Neural progenitor cell (in vitro differentiated cells): ENCODE measurements around the gene SMIM45.

Experiments
- DNase-seq: peaks from one replicate; pipeline ENCODE4 v3.0.0-alpha.2; 2016; ENCODE audit warnings: low spot score
- H2AFZ ChIP-seq: fragments of 200-600 bp; sonication (generic); replicated peaks from 2 replicates; pipeline ENCODE4 v1.6.1; 2016; ENCODE audit warnings: antibody characterized with exemption
- H3F3A ChIP-seq: fragments of 200-600 bp; sonication (generic); 2 replicates; pipeline ENCODE4 v1.6.1; 2016; ENCODE audit warnings: antibody characterized with exemption, low read depth
- H3K27ac ChIP-seq: fragments of 200-600 bp; sonication (generic); 2 replicates; pipeline ENCODE4 v1.5.1; 2016; ENCODE audit warnings: mild to moderate bottlenecking
- H3K27me3 ChIP-seq: fragments of 200-600 bp; sonication (generic); 2 replicates; pipeline ENCODE4 v1.6.1; 2016; ENCODE audit warnings: mild to moderate bottlenecking, moderate library complexity
- H3K36me3 ChIP-seq: fragments of 200-600 bp; sonication (generic); 2 replicates; pipeline ENCODE4 v1.5.1; 2016
- H3K4me1 ChIP-seq: fragments of 200-600 bp; sonication (generic); 2 replicates; pipeline ENCODE4 v1.6.1; 2016; ENCODE audit warnings: mixed run types
- H3K4me2 ChIP-seq: fragments of 200-600 bp; sonication (generic); 2 replicates; pipeline ENCODE4 v1.6.1; 2016
- H3K4me3 ChIP-seq: fragments of 200-600 bp; sonication (generic); 2 replicates; pipeline ENCODE4 v1.5.1; 2016
- H3K79me2 ChIP-seq: fragments of 200-600 bp; sonication (generic); 2 replicates; pipeline ENCODE4 v1.6.1; 2016; ENCODE audit warnings: low read depth
- H3K9ac ChIP-seq: fragments of 200-600 bp; sonication (generic); 2 replicates; pipeline ENCODE4 v1.6.1; 2016
- H3K9me3 ChIP-seq: fragments of 200-600 bp; sonication (generic); 2 replicates; pipeline ENCODE4 v1.5.1; 2016; ENCODE audit warnings: low read depth
- H4K20me1 ChIP-seq: fragments of 200-600 bp; sonication (generic); 2 replicates; pipeline ENCODE4 v1.6.1; 2016; ENCODE audit warnings: low read depth
- H3K27ac Mint-ChIP-seq: 3 replicates; pipeline ENCODE4 v1.8.0; 2021; ENCODE audit warnings: mixed read lengths
- H3K27me3 Mint-ChIP-seq: 2 replicates; pipeline ENCODE4 v1.8.0; 2022; ENCODE audit warnings: low read depth, mild to moderate bottlenecking, inconsistent platforms, moderate library complexity, mixed read lengths; ENCODE audit not compliant: insufficient read depth
- H3K36me3 Mint-ChIP-seq: 3 replicates; pipeline ENCODE4 v1.8.0; 2021; ENCODE audit warnings: mixed read lengths
- H3K4me1 Mint-ChIP-seq: 3 replicates; pipeline ENCODE4 v1.8.0; 2021; ENCODE audit warnings: mixed read lengths
- H3K4me3 Mint-ChIP-seq: 3 replicates; pipeline ENCODE4 v1.8.0; 2021; ENCODE audit warnings: mild to moderate bottlenecking, moderate library complexity, mixed read lengths
- H3K9me3 Mint-ChIP-seq: 3 replicates; pipeline ENCODE4 v1.8.0; 2020; ENCODE audit warnings: mixed read lengths
- EZH2 ChIP-seq: fragments of 200-600 bp; sonication (generic); IDR thresholded peaks from 2 replicates; pipeline ENCODE4 v1.6.1; 2017; ENCODE audit warnings: antibody characterized with exemption, mild to moderate bottlenecking, moderate library complexity
- EZH2phosphoT487 ChIP-seq: fragments of 200-600 bp; sonication (generic); IDR thresholded peaks from 2 replicates; pipeline ENCODE4 v1.6.1; 2017; ENCODE audit warnings: antibody characterized with exemption
- TF ChIP-seq, protein P1 (sequence below): fragments of 200-600 bp; sonication (generic); IDR thresholded peaks from 2 replicates; pipeline ENCODE4 v1.5.1; 2017; ENCODE audit warnings: antibody characterized with exemption, mild to moderate bottlenecking

SMIM45 gene

GRCh38 chr22:41929418-41929810, 22.5 kb upstream of the SMIM45 start:
- peaks cover 5% of the 10 kb centered on the region for H3K36me3 Mint-ChIP-seq
- Histone ChIP-seq H3K4me3 (no peak overlapping the region), H2AFZ (no peak overlapping the region), H3K4me1 (peaks cover 12% of the 10 kb centered on the region), H3K79me2 (no peaks in the 10 kb centered on the region), H4K20me1 (peaks cover 10% of the 10 kb centered on the region), H3K9ac (no peak overlapping the region), H3K27me3 (peaks cover 41% of the 10 kb centered on the region), H3K27ac (no peak overlapping the region), H3K9me3 (no peaks in the 10 kb centered on the region), H3F3A (peaks cover 33% of the 10 kb centered on the region), H3K4me2 (no peak overlapping the region), H3K36me3 (no peaks in the 10 kb centered on the region)
- H3K27ac Mint-ChIP-seq, result peak overlapping the region; percentile 76
- no peak for DNase-seq
- H3K9me3 Mint-ChIP-seq, result no peaks in the 10 kb centered on the region
- TF ChIP-seq, protein P1, sequence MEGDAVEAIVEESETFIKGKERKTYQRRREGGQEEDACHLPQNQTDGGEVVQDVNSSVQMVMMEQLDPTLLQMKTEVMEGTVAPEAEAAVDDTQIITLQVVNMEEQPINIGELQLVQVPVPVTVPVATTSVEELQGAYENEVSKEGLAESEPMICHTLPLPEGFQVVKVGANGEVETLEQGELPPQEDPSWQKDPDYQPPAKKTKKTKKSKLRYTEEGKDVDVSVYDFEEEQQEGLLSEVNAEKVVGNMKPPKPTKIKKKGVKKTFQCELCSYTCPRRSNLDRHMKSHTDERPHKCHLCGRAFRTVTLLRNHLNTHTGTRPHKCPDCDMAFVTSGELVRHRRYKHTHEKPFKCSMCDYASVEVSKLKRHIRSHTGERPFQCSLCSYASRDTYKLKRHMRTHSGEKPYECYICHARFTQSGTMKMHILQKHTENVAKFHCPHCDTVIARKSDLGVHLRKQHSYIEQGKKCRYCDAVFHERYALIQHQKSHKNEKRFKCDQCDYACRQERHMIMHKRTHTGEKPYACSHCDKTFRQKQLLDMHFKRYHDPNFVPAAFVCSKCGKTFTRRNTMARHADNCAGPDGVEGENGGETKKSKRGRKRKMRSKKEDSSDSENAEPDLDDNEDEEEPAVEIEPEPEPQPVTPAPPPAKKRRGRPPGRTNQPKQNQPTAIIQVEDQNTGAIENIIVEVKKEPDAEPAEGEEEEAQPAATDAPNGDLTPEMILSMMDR, result no peak
- TF ChIP-seq EZH2phosphoT487 (no peak), EZH2 (no peak)
- peak overlapping the region; percentile 33 for H3K4me3 Mint-ChIP-seq
- H3K4me1 Mint-ChIP-seq, result peaks cover 30% of the 10 kb centered on the region
- peaks cover 14% of the 10 kb centered on the region for H3K27me3 Mint-ChIP-seq

- H3F3A ChIP-seq, result peaks cover 22% of the 10 kb centered on the region
- Mint-ChIP-seq H3K4me1 (peaks cover 22% of the 10 kb centered on the region), H3K27ac (peak overlapping the region; percentile 79), H3K9me3 (no peaks in the 10 kb centered on the region), H3K36me3 (peaks cover 5% of the 10 kb centered on the region), H3K4me3 (no peak overlapping the region), H3K27me3 (peaks cover 6% of the 10 kb centered on the region)
- no peaks in the 10 kb centered on the region for H3K9me3 ChIP-seq
- H3K4me2 ChIP-seq, result no peak overlapping the region
- no peak overlapping the region for H3K4me3 ChIP-seq
- DNase-seq, result no peak
- peaks cover 17% of the 10 kb centered on the region for H3K27me3 ChIP-seq
- H2AFZ ChIP-seq, result no peak overlapping the region
- no peaks in the 10 kb centered on the region for H3K79me2 ChIP-seq
- H3K9ac ChIP-seq, result no peak overlapping the region
- no peak for TF ChIP-seq EZH2
- H3K36me3 ChIP-seq, result no peaks in the 10 kb centered on the region
- H4K20me1 ChIP-seq, result no peaks in the 10 kb centered on the region
- no peak overlapping the region for H3K27ac ChIP-seq
- peaks cover 7% of the 10 kb centered on the region for H3K4me1 ChIP-seq
Observed at GRCh38 chr22:41931701-41932269, 20.2 kb upstream of the SMIM45 start.

- Mint-ChIP-seq H3K27me3 (peaks cover 4% of the 10 kb centered on the region), H3K36me3 (peaks cover 5% of the 10 kb centered on the region), H3K4me1 (peaks cover 20% of the 10 kb centered on the region), H3K4me3 (no peak overlapping the region), H3K27ac (peak overlapping the region; percentile 79), H3K9me3 (no peaks in the 10 kb centered on the region)
- Histone ChIP-seq H3K79me2 (no peaks in the 10 kb centered on the region), H3K27ac (no peak overlapping the region), H2AFZ (no peak overlapping the region), H3K4me3 (no peak overlapping the region), H3F3A (peaks cover 17% of the 10 kb centered on the region), H3K9me3 (no peaks in the 10 kb centered on the region), H4K20me1 (no peaks in the 10 kb centered on the region), H3K4me1 (peaks cover 7% of the 10 kb centered on the region), H3K4me2 (no peak overlapping the region), H3K27me3 (peaks cover 11% of the 10 kb centered on the region), H3K36me3 (no peaks in the 10 kb centered on the region), H3K9ac (no peak overlapping the region)
- DNase-seq, result no peak
- no peak for TF ChIP-seq EZH2phosphoT487
- TF ChIP-seq, protein P1, result no peak
- no peak for TF ChIP-seq EZH2
Observed at GRCh38 chr22:41932353-41932752, 19.6 kb upstream of the SMIM45 start.

GRCh38 chr22:41933411-41934177, 18.4 kb upstream of the SMIM45 start:
- Mint-ChIP-seq H3K4me1 (peaks cover 12% of the 10 kb centered on the region), H3K27ac (no peak overlapping the region), H3K27me3 (peaks cover 3% of the 10 kb centered on the region), H3K36me3 (peaks cover 8% of the 10 kb centered on the region), H3K4me3 (no peak overlapping the region), H3K9me3 (no peaks in the 10 kb centered on the region)
- Histone ChIP-seq H3F3A (peaks cover 5% of the 10 kb centered on the region), H3K27ac (no peak overlapping the region), H3K9me3 (no peaks in the 10 kb centered on the region), H3K36me3 (no peaks in the 10 kb centered on the region), H3K4me3 (no peak overlapping the region), H3K27me3 (no peaks in the 10 kb centered on the region), H4K20me1 (peaks cover 2% of the 10 kb centered on the region), H3K79me2 (no peaks in the 10 kb centered on the region), H3K4me1 (peaks cover 2% of the 10 kb centered on the region), H2AFZ (no peak overlapping the region), H3K9ac (no peak overlapping the region), H3K4me2 (no peak overlapping the region)
- DNase-seq, result no peak
- TF ChIP-seq, protein P1, result no peak
- no peak for TF ChIP-seq EZH2
- no peak for TF ChIP-seq EZH2phosphoT487
